GM19035 (cell line): ENCODE data around the gene TSACC.

Experiments used
- ATAC-seq: cut with Tn5 transposase; IDR thresholded peaks from one replicate; pipeline ENCODE4 v1.9.1; 2021; ENCODE audit not compliant: unreplicated experiment

TSACC gene

DNA sequence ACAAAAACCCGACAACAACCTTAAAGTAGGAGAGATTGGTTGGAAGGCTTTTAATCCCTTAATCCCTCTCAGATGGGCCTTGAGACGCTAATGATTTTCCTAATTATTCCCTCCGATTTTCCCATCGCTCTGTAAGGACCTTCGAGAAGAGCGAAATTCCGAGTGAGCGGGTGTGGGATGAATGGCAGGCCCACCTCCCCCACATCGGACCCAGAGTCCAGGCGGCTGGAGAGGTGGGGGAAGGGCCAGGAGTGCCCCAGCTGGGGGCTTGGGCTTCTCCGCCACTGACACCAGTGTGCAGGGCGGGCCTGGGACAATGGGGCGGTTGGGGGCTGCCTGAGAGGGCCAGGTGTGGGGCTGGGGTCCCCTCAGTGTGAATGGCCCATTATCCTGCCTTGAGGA lies 54.1 kb downstream of the TSACC start:
- ATAC-seq, result no peak

DNA sequence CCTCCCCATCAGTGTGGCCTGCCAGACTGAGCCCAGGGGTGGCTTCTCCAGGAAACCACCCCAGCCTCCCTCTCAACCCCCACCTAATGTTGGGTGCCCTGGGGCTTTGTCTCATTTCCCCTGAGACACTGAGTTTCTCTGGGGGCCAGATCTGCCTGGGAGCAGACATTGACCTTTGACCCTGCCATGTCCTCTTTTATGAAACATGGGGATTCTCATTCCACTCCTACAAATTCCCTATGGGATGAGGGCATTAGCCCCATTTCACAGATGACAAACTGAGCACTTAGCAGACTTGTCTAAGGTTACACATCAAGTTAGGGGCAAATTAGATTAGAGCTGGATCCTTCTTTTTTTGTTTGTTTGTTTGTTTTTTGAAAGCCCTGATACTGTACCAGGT lies 54.8 kb downstream of the TSACC start:
- no peak for ATAC-seq

DNA sequence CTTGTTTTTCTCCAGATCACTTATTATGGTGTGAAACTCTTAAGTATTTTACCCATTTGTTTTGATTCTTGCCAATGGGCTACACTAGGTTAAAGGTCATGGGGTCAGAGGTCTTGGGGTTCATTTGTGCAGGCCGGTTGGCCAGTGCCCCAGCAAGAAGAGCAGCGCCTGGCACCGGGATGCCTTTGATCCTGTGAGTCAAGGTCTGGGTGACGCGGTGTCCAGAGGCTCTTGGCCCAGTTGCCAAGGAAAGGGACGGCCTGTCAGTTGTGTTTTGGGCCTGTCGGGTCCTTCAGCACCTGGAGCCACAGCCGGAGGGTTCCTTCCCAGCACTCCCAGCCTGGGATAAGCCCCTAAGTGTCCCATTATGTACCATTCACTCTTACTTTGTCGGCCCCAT lies 55.8 kb downstream of the TSACC start:
- no peak for ATAC-seq

DNA sequence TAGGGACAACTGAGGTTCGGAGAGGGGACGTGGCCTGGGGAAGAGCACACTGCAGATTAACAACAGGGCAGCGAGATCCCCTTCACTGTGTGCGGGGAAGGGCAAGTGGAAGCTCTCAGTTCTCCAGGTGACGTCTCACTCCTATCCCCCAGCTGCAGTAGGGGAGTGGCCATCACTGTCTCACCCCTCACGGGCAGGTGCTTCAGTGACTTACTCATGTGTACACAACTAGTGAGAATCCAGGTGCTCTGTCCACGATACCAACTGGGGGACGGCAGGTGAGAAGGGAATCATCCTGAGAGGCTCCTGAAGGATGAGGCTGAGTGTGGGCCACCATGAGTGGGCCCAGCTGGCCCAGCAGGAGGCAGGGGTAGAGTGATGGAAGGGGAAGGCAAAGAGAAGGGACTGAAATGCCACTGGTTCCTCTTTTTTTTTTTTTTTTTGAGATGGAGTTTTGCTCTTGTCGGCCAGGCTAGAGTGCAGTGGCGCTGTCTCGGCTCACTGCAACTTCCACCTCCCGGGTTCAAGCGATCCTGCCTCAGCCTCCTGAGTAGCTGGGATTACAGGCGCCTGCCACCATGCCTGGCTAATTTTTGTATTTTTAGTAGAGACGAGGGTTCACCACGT lies 56.6 kb downstream of the TSACC start:
- no peak for ATAC-seq
